HepG2 (cell line): ENCODE data around the gene GMPPA. TPM values are rescaled to one million over a fixed set of nuclear protein-coding genes. Genes with fewer than 3 reads are reported as not detected.

Experiments used
- DPF2 ChIP-seq: sonication (generic); formaldehyde crosslinking; IDR thresholded peaks from 2 replicates; pipeline ENCODE4 v1.4.0; 2020; ENCODE audit warnings: mild to moderate bottlenecking, low read depth, missing genetic modification reagents, borderline replicate concordance
- DZIP1 ChIP-seq: sonication (generic); formaldehyde crosslinking; IDR thresholded peaks from 2 replicates; pipeline ENCODE4 v1.5.0; 2020; ENCODE audit warnings: mild to moderate bottlenecking, missing genetic modification reagents
- EEA1 ChIP-seq: sonication (generic); formaldehyde crosslinking; IDR thresholded peaks from 2 replicates; pipeline ENCODE4 v1.5.1; 2020; ENCODE audit warnings: mild to moderate bottlenecking, missing genetic modification reagents, borderline replicate concordance
- IKZF1 ChIP-seq: fragments of 450-650 bp; IDR thresholded peaks from 2 replicates; pipeline ENCODE4 v1.7.1; 2016
- MNT ChIP-seq: fragments of 450-650 bp; IDR thresholded peaks from 2 replicates; pipeline ENCODE4 v1.6.1; 2016
- PRDM15 ChIP-seq: sonication (generic); formaldehyde crosslinking; IDR thresholded peaks from 2 replicates; pipeline ENCODE4 v1.4.0; 2020; ENCODE audit warnings: missing genetic modification reagents
- SKIL ChIP-seq: sonication (generic); formaldehyde crosslinking; IDR thresholded peaks from 2 replicates; pipeline ENCODE4 v1.8.0; 2022; ENCODE audit warnings: missing genetic modification reagents, mild to moderate bottlenecking, moderate library complexity, borderline replicate concordance
- SNAPC4 ChIP-seq: sonication (generic); formaldehyde crosslinking; IDR thresholded peaks from 2 replicates; pipeline ENCODE4 v1.4.0; 2020; ENCODE audit warnings: mild to moderate bottlenecking, missing genetic modification reagents
- TGIF2 ChIP-seq: IDR thresholded peaks from 2 replicates; pipeline ENCODE4 v1.6.1; 2016; ENCODE audit warnings: control low read depth, missing compliant biosample characterization
- TOE1 ChIP-seq: sonication (generic); formaldehyde crosslinking; IDR thresholded peaks from 2 replicates; pipeline ENCODE4 v1.4.0; 2020; ENCODE audit warnings: mild to moderate bottlenecking, missing genetic modification reagents
- ZFP91 ChIP-seq: sonication (generic); formaldehyde crosslinking; IDR thresholded peaks from 2 replicates; pipeline ENCODE4 v1.9.0; 2022; ENCODE audit warnings: missing genetic modification reagents, mild to moderate bottlenecking, borderline replicate concordance
- polyA plus RNA-seq, 8 experiments: library from polyadenylated mRNA; depleted of rRNA in 3 of 8; stranded (reverse) in 7 of 8; unstranded in 1 of 8; fragments of >200 nt; fragmentation: Illumina TruSeq in 4 of 8; extraction: Trizol in 4 of 8; gene quantifications; 2 replicates each; pipeline versions ENCODE4 v1.2.1 to v1.2.3, GENCODE V29; 2011 to 2016; ENCODE audit warnings: low read depth in 4 of 8, missing spikeins in 1 of 8, mixed read lengths in 1 of 8; ENCODE audit not compliant: insufficient read depth in 1 of 8
- total RNA-seq, 5 experiments: library from RNA; depleted of rRNA; stranded (reverse); fragments of >200 nt; fragmentation: Illumina TruSeq; extraction: Trizol; gene quantifications; 2 replicates each; pipeline ENCODE4 v1.2.3, GENCODE V29; 2016; ENCODE audit warnings: low read depth in 1 of 5

GMPPA gene
- total and polyA plus RNA-seq, 2 of the 13 experiments (the other 11 are each of a cell fraction or from before 2014, with no cell fraction given) = 81.1 to 106 TPM

GRCh38 chr2:219495531-219496122 is 3.1 kb upstream of the GMPPA start (continued):
- no peak for TF ChIP-seq PRDM15 (CRISPR knock-in tag)
- TF ChIP-seq DZIP1 = no peak
- TF ChIP-seq SKIL (CRISPR knock-in tag) = no peak
- TF ChIP-seq SNAPC4 (CRISPR knock-in tag) = no peak
- peak; percentile 73 for TF ChIP-seq MNT
- peak; percentile 75; the same call in 1 of the 2 replicates for TF ChIP-seq TGIF2 (CRISPR knock-in tag)
- TF ChIP-seq ZFP91 (CRISPR knock-in tag) = peak; percentile 45; the same call in 1 of the 2 replicates
- TF ChIP-seq EEA1 = no peak
- TF ChIP-seq IKZF1 = no peak
- no peak for TF ChIP-seq DPF2 (CRISPR knock-in tag)
- TF ChIP-seq TOE1 (CRISPR knock-in tag) = no peak
